Endodermal cell (in vitro differentiated cells): ENCODE data around the gene MTREX. TPM values are rescaled to one million over a fixed set of nuclear protein-coding genes. Genes with fewer than 3 reads are reported as not detected.

Experiments used
- DNase-seq: peaks from one replicate; pipeline ENCODE4 v3.0.0-alpha.2; 2017
- H3K27ac ChIP-seq: 2 replicates; pipeline ENCODE4 v1.5.1; 2013; ENCODE audit warnings: mild to moderate bottlenecking, low read depth, low read length, moderate library complexity
- H3K27me3 ChIP-seq: 2 replicates; pipeline ENCODE4 v1.6.1; 2013; ENCODE audit warnings: mild to moderate bottlenecking, low read length, moderate library complexity; ENCODE audit not compliant: insufficient read depth, control insufficient read depth, poor library complexity, severe bottlenecking
- H3K36me3 ChIP-seq: 2 replicates; pipeline ENCODE4 v1.7.0; 2013; ENCODE audit warnings: mild to moderate bottlenecking, low read length, moderate library complexity; ENCODE audit not compliant: control insufficient read depth, insufficient read depth
- H3K4me1 ChIP-seq: one replicate; pipeline ENCODE4 v1.7.0; 2013; ENCODE audit warnings: low read length; ENCODE audit not compliant: control insufficient read depth, insufficient read depth
- H3K4me3 ChIP-seq: 2 replicates; pipeline ENCODE4 v1.5.1; 2013; ENCODE audit warnings: mild to moderate bottlenecking, low read length, moderate library complexity
- H3K9ac ChIP-seq: 2 replicates; pipeline ENCODE4 v1.6.1; 2013; ENCODE audit warnings: mild to moderate bottlenecking, low read length, moderate library complexity; ENCODE audit not compliant: poor library complexity, severe bottlenecking; ENCODE audit errors: extremely low read depth
- H3K9me3 ChIP-seq: 2 replicates; pipeline ENCODE4 v1.6.1; 2013; ENCODE audit warnings: mild to moderate bottlenecking, low read length, moderate library complexity; ENCODE audit not compliant: control insufficient read depth
- H3K27ac Mint-ChIP-seq: 2 replicates; pipeline ENCODE4 v1.8.0; 2020; ENCODE audit warnings: mixed read lengths
- H3K27me3 Mint-ChIP-seq: 2 replicates; pipeline ENCODE4 v1.8.0; 2021; ENCODE audit warnings: mild to moderate bottlenecking, mixed read lengths; ENCODE audit not compliant: insufficient read depth
- H3K36me3 Mint-ChIP-seq: 2 replicates; pipeline ENCODE4 v1.8.0; 2020; ENCODE audit warnings: low read depth, mixed read lengths
- H3K4me1 Mint-ChIP-seq: 2 replicates; pipeline ENCODE4 v1.8.0; 2020; ENCODE audit warnings: mixed read lengths
- H3K4me3 Mint-ChIP-seq: 2 replicates; pipeline ENCODE4 v1.8.0; 2020; ENCODE audit warnings: mild to moderate bottlenecking, moderate library complexity, mixed read lengths
- H3K9me3 Mint-ChIP-seq: 2 replicates; pipeline ENCODE4 v1.8.0; 2020; ENCODE audit warnings: mild to moderate bottlenecking, mixed read lengths
- CTCF ChIP-seq: fragments of 200-600 bp; sonication (generic); conservative IDR thresholded peaks from 2 replicates; pipeline ENCODE4 v1.5.0; 2021; ENCODE audit warnings: antibody characterized with exemption, mild to moderate bottlenecking
- WGBS, 2 experiments: methylation state at CpG; one replicate each; pipeline versions ENCODE4 v1.1.5 to v1.1.7; 2013; ENCODE audit warnings: missing lambda C conversion rate in 2 of 2, mixed read lengths in 1 of 2; ENCODE audit not compliant: insufficient coverage in 1 of 2, insufficient read length in 1 of 2; 5-methylcytosine and 5-hydroxymethylcytosine counted together
- total RNA-seq, 2 donors: library from RNA; stranded (reverse); fragmentation: NEBNext Ultra II Directional in 1 of 2; extraction: Animal tissue kit (Norgen Biotek cat#: 25700) in 1 of 2; gene quantifications; 2 replicates in 1 of 2; 3 replicates in 1 of 2; pipeline ENCODE4 v1.2.1, GENCODE V29; 2021

Gene MTREX
- total RNA-seq, 2 donors from 2014 or later: 91.0 to 106 TPM

- TF ChIP-seq CTCF: no peak
- DNase-seq: no peak
- peaks cover 93% of the 10 kb centered on the region for H3K36me3 ChIP-seq
- WGBS, 2 experiments: 96 to 97% methylated on average over 5 to 9 of the region's 9 CpGs
- peaks cover 61% of the 10 kb centered on the region for H3K9me3 ChIP-seq
- H3K27me3 ChIP-seq: no peaks in the 10 kb centered on the region
- Mint-ChIP-seq H3K9me3 (peaks cover 20% of the 10 kb centered on the region), H3K27ac (no peak overlapping the region), H3K36me3 (peaks cover 88% of the 10 kb centered on the region), H3K4me3 (no peak overlapping the region), H3K4me1 (peaks cover 6% of the 10 kb centered on the region), H3K27me3 (no peaks in the 10 kb centered on the region)
- H3K27ac ChIP-seq: no peak overlapping the region
- no peak overlapping the region for H3K4me3 ChIP-seq
- no peaks in the 10 kb centered on the region for H3K4me1 ChIP-seq
- H3K9ac ChIP-seq: no peak overlapping the region
These were observed 121.9 kb downstream of the MTREX start for GRCh38 chr5:55429613-55430253.

- Mint-ChIP-seq H3K4me1 (peaks cover 6% of the 10 kb centered on the region), H3K9me3 (peaks cover 38% of the 10 kb centered on the region), H3K36me3 (peaks cover 90% of the 10 kb centered on the region), H3K27ac (no peak overlapping the region), H3K4me3 (no peak overlapping the region), H3K27me3 (no peaks in the 10 kb centered on the region)
- Histone ChIP-seq H3K36me3 (peaks cover 93% of the 10 kb centered on the region), H3K4me1 (no peaks in the 10 kb centered on the region), H3K27me3 (no peaks in the 10 kb centered on the region), H3K9ac (no peak overlapping the region), H3K4me3 (no peak overlapping the region), H3K9me3 (peaks cover 84% of the 10 kb centered on the region), H3K27ac (no peak overlapping the region)
- no peak for TF ChIP-seq CTCF
- DNase-seq: no peak
- WGBS, 2 experiments: 90 to 96% methylated on average over 3 to 4 of the region's 4 CpGs
These were observed 124.8 kb downstream of the MTREX start for GRCh38 chr5:55432549-55432948.

GRCh38 chr5:55437452-55437851, 129.7 kb downstream of the MTREX start:
- peaks cover 35% of the 10 kb centered on the region for H3K9me3 Mint-ChIP-seq
- no peak for DNase-seq
- no peak overlapping the region for H3K4me3 Mint-ChIP-seq
- H3K36me3 Mint-ChIP-seq: peaks cover 84% of the 10 kb centered on the region
- Histone ChIP-seq H3K4me3 (peak overlapping the region; percentile 47), H3K36me3 (peaks cover 88% of the 10 kb centered on the region), H3K4me1 (no peaks in the 10 kb centered on the region), H3K9ac (no peak overlapping the region), H3K27me3 (no peaks in the 10 kb centered on the region), H3K27ac (peak overlapping the region; percentile 78), H3K9me3 (peaks cover 55% of the 10 kb centered on the region)
- no peaks in the 10 kb centered on the region for H3K27me3 Mint-ChIP-seq
- WGBS, 2 experiments: 92 to 100% methylated on average over 1 of the region's 1 CpG
- H3K4me1 Mint-ChIP-seq: peaks cover 24% of the 10 kb centered on the region
- no peak for TF ChIP-seq CTCF
- H3K27ac Mint-ChIP-seq: peak overlapping the region; percentile 44
